ENCODE data around the gene LKAAEAR1.

The LKAAEAR1 gene

DNA sequence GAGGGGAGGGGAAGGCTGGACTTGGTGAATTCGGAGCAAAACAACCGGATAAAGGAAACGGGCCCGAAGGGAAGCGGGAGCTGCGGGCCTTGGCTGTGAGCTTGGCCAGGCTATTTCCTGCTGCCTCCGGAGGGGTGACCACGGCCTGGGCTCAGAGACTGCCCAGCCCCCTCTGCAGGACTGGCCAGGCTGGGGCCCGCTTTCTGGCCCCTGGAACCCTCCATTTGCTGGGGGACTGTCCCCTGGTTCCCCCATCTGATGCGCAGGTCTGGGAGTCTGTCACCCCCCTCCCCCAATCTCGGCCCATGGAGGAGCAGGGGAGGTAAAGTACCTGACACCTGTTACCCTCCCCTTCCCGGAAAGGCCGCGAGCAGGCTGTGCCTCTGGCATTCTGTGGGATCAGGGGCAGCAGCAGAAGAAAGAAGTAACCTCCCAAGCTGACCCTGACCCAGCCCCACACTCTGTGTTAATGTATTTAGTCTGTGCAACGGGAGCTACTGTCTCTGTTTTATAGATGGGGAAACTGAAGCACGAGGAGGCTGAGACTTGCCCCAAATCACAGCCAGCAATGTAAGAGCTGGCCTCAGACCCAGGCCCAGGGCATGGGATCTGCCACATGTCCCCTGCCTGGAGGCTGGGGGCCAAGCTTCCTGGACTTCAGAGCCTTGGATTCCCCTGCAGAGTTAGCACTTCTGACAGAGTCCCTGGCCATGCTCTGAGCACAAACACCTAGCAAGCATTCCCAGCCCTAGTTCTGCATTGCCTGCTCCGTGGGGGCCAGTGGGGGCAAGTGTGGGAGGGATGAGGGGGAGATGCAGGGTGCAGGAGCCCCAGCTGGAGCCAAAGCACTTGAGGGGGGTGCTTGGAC is 44.7 kb downstream of the LKAAEAR1 start:
- TF ChIP-seq, protein P1, sequence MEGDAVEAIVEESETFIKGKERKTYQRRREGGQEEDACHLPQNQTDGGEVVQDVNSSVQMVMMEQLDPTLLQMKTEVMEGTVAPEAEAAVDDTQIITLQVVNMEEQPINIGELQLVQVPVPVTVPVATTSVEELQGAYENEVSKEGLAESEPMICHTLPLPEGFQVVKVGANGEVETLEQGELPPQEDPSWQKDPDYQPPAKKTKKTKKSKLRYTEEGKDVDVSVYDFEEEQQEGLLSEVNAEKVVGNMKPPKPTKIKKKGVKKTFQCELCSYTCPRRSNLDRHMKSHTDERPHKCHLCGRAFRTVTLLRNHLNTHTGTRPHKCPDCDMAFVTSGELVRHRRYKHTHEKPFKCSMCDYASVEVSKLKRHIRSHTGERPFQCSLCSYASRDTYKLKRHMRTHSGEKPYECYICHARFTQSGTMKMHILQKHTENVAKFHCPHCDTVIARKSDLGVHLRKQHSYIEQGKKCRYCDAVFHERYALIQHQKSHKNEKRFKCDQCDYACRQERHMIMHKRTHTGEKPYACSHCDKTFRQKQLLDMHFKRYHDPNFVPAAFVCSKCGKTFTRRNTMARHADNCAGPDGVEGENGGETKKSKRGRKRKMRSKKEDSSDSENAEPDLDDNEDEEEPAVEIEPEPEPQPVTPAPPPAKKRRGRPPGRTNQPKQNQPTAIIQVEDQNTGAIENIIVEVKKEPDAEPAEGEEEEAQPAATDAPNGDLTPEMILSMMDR (IDR thresholded peaks at IDR 0.05; ENCODE audit: extremely low read depth, missing control alignments) = no peak
- no peak for DNase-seq (ENCODE audit: low spot score)

DNA sequence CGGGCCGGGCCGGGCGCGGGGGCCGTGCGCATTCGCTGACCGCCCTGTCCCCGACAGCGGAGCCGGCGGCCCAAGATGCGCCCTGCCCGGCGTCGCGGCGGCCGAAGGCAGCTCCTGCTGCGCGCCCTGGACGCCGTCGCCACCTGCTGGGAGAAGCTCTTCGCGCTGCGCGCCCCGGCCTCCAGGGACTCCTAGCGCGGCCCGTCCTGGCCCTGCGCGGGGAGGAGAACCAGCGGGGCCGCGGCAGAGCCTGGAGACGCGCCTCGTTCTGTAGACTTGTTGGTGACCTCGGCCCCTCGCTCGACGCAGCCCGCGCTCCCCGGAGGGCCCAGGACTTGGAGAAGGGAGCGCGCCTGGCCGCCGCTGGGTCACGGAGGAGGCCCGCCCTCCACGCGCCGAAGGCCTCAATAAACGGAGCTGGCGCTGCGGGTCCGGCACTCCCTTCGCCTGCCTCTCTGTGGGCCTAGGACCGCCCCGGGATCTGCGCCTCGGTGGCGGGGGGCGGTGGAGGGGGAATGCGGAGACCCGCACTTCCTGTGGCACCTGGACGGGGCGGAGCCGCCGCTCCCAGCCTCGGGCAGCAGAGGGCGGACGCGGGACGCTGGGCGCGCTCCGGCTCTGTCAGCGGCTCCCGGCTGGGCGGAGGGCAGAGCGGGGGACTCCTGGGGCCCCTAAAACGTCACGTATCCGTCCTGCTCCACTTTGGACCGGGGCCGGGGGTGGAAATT is 45.5 kb downstream of the LKAAEAR1 start:
- DNase-seq (ENCODE audit: low spot score) = peak; percentile 94
- TF ChIP-seq, protein P1 (IDR thresholded peaks at IDR 0.05; ENCODE audit: extremely low read depth, missing control alignments) = peak; percentile 81

DNA sequence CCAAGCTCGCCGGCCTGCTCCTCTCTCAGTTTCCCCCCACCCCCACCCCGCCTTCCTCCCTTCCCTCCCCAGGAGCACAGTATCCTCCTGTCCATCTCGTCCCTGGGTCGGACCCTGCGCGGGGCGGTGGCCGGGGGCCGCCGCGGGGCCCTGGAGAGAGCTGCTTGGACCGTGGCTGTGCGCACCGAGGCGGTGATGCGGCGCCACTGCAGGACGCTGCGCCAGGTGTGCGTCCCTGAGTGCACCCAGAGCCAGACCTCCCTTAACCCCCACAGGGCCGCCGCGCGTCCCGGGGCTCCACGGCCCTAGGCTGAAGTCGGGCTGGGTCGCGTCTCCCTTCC is 46.0 kb downstream of the LKAAEAR1 start:
- TF ChIP-seq, protein P1 (IDR thresholded peaks at IDR 0.05; ENCODE audit: extremely low read depth, missing control alignments) = no peak
- DNase-seq (ENCODE audit: low spot score) = no peak

DNA sequence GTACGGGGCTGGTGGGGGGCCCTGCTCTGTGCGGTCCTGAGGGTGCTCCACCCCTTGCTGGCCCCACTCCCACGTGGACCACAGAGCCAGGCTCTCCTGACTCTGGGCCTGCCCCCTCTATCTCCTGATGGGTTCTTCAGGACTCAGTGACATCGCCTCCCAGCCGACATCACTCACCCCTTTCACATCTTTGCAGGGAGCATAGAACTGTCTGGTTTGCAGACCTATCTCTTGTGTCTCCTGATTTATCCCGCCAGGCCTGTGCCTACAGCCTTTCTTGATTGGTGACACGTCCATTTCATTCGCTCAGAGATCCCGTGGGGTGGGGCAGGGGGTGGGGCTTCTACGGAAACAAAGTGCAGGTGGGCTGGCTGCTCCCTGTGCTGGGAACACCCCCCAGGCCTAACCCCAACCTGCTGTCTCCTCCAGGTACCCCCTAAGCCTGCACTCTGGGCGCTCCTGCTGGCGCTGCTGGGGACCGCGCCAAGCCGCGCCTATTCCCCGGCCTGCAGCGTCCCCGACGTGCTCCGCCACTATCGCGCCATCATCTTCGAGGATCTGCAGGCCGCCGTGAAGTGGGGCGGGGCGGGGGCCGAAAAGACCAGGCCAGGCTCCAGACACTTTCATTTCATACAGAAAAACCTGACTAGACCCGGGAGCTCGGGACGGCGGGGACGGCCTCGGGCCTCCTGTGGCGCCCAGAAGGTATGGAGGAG is 46.5 kb downstream of the LKAAEAR1 start:
- TF ChIP-seq, protein P1 (IDR thresholded peaks at IDR 0.05; ENCODE audit: extremely low read depth, missing control alignments) = no peak
- DNase-seq (ENCODE audit: low spot score) = peak; percentile 76

DNA sequence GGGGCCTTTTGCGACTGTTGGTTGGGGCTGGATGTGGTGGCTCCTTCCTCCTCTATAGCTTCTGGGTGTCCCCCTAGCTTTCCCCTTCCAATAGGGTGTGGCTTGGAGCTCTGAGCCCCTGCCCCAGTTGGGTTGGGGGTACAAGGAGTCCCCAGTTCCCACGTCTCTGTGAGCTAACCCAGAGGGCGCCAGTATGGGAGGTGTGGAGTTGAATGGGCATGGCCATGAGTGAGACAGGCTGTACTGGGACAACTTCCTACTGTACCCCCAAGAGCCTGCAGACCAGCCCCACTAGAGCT is 47.0 kb downstream of the LKAAEAR1 start:
- no peak for DNase-seq (ENCODE audit: low spot score)
- TF ChIP-seq, protein P1 (IDR thresholded peaks at IDR 0.05; ENCODE audit: extremely low read depth, missing control alignments) = no peak

DNA sequence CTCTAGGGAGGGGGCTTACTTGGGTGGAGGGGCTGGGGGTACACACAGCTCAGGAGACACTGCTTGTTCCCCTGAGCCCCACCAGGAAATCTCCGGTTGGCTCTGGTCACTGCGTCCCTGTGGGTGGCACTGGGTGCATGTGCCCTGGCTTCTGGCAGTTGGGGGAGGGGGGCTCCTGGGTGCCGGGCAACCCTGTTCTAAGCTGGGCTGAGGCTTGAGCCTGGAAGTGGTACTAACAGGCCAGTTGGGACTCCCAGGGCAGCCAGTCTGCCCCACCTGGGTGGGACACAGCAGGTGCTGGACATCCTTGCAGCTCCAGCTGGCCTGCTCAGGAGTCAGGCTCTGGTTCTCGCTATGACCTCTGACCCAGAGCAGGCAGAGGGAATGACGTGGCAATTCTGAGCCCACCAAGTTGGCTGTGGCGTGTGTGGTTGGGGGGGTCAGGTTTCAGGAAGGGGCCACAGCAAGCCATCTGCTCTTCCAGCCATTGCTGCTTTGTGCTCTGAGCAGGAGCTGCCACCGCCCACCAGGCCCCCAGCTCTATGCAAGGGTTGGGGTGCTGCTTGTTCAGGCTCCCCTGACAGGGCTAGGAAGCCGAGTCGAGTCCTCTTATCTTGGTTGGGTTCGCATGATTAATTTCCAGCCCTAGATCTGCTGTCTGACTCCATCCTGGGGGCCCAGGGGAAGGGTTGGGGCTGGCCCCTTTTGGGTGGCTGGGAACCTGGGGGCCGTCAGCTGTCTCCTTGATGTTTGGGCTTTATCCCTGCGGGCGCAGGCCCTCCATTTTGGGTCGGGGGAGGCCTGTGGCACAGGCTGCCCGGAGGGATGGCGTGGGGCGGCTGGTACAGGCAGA is 47.6 kb downstream of the LKAAEAR1 start:
- TF ChIP-seq, protein P1 (IDR thresholded peaks at IDR 0.05; ENCODE audit: extremely low read depth, missing control alignments) = no peak
- no peak for DNase-seq (ENCODE audit: low spot score)
